Activated T-helper 2 cell treated with anti-CD3 and anti-CD28 coated beads, Interferon-gamma antibody, Interleukin-2, Interleukin-4, amounts not matched to agents 10 μg/mL and 5 μg/mL and 100 μg/mL, durations not matched to agents 14 hours and 24 hours and 36 hours (primary cell): ENCODE measurements around the gene DSCAML1. TPM values are rescaled to one million over a fixed set of nuclear protein-coding genes. Genes with fewer than 3 reads are reported as not detected.
"Not testable (repeated sequence)": the region's sequence is repeated elsewhere in the genome, so short reads cannot be mapped to it uniquely, and the experiment has no call there.

Experiments used
- DNase-seq: peaks from one replicate; pipeline ENCODE4 v3.0.0; 2021; ENCODE audit warnings: low spot score
- H3K27ac Mint-ChIP-seq: one replicate; pipeline ENCODE4 v1.8.0; 2021; ENCODE audit warnings: mixed read lengths
- H3K27me3 Mint-ChIP-seq: one replicate; pipeline ENCODE4 v1.8.0; 2021; ENCODE audit warnings: low read depth, mixed read lengths
- H3K36me3 Mint-ChIP-seq: one replicate; pipeline ENCODE4 v1.8.0; 2021; ENCODE audit warnings: low read depth, mixed read lengths
- H3K4me1 Mint-ChIP-seq: one replicate; pipeline ENCODE4 v1.8.0; 2021; ENCODE audit warnings: low read depth, mixed read lengths
- H3K4me3 Mint-ChIP-seq: one replicate; pipeline ENCODE4 v1.8.0; 2021; ENCODE audit warnings: low read depth, mild to moderate bottlenecking, moderate library complexity, mixed read lengths
- H3K9me3 Mint-ChIP-seq: one replicate; pipeline ENCODE4 v1.8.0; 2021; ENCODE audit warnings: mixed read lengths
- intact Hi-C: fragments of 100-400 bp; cut with micrococcal nuclease; formaldehyde crosslinking; loops from one replicate; pipeline ENCODE4 v1.15.1; 2023
- total RNA-seq: library from RNA; stranded (reverse); gene quantifications from 2 replicates; pipeline ENCODE4 v1.2.3, GENCODE V29; 2022

DSCAML1 gene
- total RNA-seq, 1 donor from 2014 or later = not detected

DNA sequence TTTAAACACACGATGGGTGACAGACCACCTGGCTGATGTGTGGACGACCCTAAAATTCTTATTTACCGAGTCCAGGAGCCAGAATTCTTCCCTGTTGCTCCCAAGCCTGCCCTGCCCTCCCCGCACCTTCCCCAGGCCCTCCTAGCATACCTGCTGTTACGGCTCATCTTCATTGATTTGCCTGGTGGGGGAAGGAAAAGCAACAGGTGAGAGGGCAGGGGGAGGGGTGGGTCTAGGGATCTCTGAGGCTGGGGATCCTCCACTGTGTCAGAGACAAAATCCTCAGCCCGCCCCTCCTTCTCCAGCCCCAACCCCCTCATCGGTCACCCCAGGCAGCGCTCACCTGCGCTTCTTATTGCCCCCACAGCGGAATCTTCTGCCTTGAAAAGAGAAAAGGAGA is 23.5 kb upstream of the DSCAML1 start:
- H3K4me3 Mint-ChIP-seq = no peak overlapping the region
- H3K27me3 Mint-ChIP-seq = no peaks in the 10 kb centered on the region
- H3K9me3 Mint-ChIP-seq = no peaks in the 10 kb centered on the region
- H3K27ac Mint-ChIP-seq = no peak overlapping the region
- no peaks in the 10 kb centered on the region for H3K36me3 Mint-ChIP-seq
- intact Hi-C loops = no loop called here
- H3K4me1 Mint-ChIP-seq = peaks cover 49% of the 10 kb centered on the region
- no peak for DNase-seq

DNA sequence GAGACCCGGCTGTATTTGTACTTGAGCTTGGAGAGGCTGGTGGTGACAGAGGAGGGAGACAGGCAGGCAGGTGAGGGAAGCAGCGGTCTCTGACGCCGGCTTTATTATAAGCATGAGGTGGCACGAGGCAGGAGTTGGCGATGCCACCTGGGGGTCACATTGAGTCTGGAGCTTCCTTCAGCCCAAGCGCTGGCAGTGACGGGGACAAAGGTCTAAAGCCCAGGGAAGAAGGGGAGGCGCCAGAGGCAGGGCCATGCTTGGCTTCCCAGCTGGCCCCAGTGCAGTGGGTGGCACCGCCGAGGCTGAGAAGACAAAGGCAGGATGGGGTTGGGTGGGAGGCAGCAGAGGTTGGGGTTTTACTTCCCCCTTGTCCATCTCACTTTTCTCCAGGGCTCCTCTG is 23.1 kb upstream of the DSCAML1 start:
- H3K4me3 Mint-ChIP-seq = no peak overlapping the region
- H3K36me3 Mint-ChIP-seq = no peaks in the 10 kb centered on the region
- peak overlapping the region; percentile 4 for H3K27ac Mint-ChIP-seq
- no peak for DNase-seq
- no peaks in the 10 kb centered on the region for H3K9me3 Mint-ChIP-seq
- H3K4me1 Mint-ChIP-seq = peaks cover 53% of the 10 kb centered on the region
- H3K27me3 Mint-ChIP-seq = no peaks in the 10 kb centered on the region
- intact Hi-C loops = no loop called here

DNA sequence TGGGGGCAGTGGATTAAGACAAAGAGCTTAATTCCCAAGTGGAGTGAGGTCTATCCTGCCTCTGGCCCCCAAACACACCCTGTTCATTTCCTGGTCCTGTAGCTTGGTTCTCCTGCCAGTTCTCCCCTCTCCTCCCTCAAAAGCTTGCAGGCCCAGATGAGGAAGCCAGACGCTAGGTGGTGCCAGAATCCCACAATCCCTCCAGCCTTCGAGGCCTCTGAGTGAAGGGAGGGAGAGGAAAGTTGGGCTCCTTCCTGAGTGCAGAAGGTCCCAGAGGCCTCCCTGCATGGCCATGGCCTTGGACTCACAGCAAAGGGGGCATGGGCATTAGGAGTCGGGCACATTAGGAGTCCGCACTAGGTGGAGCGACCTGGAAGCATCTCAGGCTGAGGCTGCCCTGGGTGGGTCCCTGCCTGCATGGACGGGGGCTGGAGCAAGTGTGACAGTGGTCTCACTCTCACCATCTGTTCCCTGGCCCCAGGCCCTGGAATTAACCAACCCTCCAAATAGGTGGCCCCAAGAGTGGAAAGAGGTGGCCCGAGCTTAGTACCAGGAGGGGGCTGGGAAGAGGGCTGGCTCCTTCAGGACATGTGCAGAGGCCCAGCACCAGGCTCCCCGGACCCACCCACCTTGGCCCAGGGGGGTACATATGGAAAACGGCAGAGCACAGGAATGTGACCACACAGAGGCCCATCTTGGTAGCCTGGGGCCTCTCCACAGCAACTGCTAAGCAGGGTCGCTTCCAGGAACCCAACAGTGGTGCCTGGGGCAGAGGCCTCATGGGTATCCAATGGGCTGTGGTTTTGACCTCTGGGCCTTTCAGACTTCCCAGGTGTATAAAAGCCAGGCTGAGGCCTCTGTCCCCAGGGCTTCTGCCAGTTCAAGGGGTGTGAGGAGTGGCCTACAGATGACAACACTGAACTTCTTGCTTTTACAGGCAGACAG is 22.4 kb upstream of the DSCAML1 start:
- no peak for DNase-seq
- no peaks in the 10 kb centered on the region for H3K27me3 Mint-ChIP-seq
- H3K4me3 Mint-ChIP-seq = no peak overlapping the region
- no peaks in the 10 kb centered on the region for H3K9me3 Mint-ChIP-seq
- peak overlapping the region; percentile 96 for H3K27ac Mint-ChIP-seq
- no peaks in the 10 kb centered on the region for H3K36me3 Mint-ChIP-seq
- intact Hi-C loops = loop anchor here (2.0 to 5.0 kb wide), 3 partner anchors 127 to 587 kb away; partner anchors contain the start of genes PCSK7 and RNF214
- peaks cover 57% of the 10 kb centered on the region for H3K4me1 Mint-ChIP-seq

DNA sequence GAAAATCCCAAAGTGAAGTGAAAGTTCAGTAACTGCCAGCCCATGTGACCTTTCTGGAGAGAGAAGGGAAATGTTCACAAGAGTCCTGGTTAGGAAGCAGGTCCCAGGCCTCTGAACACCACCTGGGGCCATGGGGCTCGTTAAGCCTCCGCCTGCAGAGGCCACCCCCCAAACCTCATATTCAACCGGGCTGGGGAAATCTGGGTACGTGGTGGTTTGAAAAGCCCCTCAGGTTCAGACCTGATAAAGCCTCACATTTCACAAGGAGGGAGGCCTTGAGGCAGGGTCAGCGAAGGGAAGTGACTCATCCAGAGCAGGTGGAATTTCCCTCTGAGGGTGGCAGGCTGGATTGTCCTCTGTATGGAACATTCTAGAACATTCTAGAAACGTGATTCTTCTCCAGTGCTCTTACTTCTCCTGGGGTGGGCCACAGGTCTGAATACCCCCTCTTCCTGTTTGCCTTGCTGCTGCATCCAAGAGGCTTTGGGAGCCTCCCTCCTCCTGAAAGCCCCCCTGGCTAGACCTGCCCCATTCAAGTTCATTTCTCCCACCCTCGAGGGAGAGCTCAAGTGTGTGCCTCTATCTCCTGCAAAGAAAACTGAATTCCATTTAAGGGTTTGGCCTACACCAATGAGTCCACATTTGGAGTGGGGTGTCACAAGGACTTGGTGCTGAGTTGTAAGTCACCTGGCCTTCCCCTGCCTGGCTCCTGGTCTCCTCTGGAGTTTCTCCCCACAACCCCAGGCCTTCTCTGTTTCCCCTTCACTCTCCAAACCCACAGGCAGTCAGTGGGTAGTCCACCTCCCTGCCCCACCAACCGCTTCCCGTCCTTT is 21.2 kb upstream of the DSCAML1 start:
- Mint-ChIP-seq H3K4me1 (peaks cover 59% of the 10 kb centered on the region), H3K27me3 (no peaks in the 10 kb centered on the region), H3K36me3 (no peaks in the 10 kb centered on the region), H3K27ac (peak overlapping the region; percentile 96), H3K9me3 (no peaks in the 10 kb centered on the region), H3K4me3 (no peak overlapping the region)
- intact Hi-C loops = loop anchor here (2.0 to 5.0 kb wide), 3 partner anchors 129 to 586 kb away; partner anchors contain the start of genes PCSK7 and RNF214
- DNase-seq = no peak

DNA sequence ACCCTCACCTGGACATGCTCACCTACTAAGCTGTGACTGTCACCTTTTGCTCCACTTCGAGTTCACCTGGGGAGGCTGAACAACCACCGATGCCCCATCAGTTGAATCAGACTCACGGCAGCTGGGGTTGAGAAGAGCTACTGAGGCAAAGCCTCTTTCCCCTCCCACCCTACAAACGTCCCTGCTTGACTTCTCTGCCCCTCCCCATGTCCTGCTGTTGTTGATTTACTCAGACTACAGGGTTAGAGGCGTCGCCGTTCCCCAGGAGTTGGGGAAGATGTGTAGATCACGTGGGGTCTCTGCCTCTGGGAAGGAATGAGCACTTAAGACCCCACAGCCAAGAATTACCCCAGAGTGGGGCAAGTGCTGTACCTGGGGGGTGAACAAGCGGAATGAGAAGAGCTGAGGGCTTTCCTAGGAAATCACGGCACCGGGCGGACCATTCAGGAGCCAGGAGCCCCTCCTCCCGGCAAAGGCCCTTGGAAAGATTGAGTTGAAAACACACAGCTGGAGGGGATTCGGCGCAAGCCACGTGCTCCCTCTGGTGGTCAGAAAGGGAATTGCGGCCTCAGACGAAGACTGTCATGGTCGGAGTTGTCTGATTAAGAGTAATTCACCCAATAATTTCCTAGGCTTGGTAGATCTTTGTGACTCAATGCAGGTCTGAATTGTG is 20.5 kb upstream of the DSCAML1 start:
- Mint-ChIP-seq H3K4me1 (peaks cover 56% of the 10 kb centered on the region), H3K27ac (peak overlapping the region; percentile 96), H3K9me3 (no peaks in the 10 kb centered on the region), H3K27me3 (no peaks in the 10 kb centered on the region), H3K36me3 (no peaks in the 10 kb centered on the region), H3K4me3 (peak overlapping the region; percentile 55)
- peak; percentile 78 for DNase-seq
- intact Hi-C loops = loop anchor here (1.0 to 5.0 kb wide), 4 partner anchors 8 to 585 kb away; partner anchors contain the start of genes PCSK7 and RNF214

DNA sequence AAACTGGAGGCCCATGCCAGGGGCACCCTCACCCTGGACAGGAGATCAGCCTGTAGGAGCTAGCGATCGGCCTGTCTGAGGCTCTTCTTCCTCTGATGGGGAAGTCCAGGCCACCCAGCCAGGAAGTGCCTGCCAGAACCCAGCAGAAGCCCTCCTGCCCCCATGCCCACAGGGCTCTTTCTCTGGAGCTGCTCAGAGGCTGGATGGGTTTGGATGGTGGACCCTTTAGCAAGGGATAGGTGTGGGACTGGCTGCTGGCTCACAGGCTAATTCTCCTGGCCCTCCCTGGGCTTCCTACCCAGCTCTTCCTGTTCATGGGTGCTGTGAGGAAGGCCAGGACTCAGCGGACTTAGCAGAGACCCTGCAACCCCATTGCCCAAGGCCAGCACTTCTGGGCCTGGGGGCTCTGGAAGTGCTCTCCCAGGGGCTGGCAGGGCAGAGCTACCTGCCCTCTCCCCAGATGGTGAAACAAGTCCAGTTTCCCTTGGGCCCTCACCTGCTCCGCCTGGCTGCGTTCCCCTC is 19.9 kb upstream of the DSCAML1 start:
- intact Hi-C loops = loop anchor here (1.0 to 5.0 kb wide), 3 partner anchors 8 to 585 kb away; partner anchors contain the start of genes PCSK7 and RNF214
- H3K4me1 Mint-ChIP-seq = peaks cover 55% of the 10 kb centered on the region
- peak overlapping the region; percentile 55 for H3K4me3 Mint-ChIP-seq
- H3K9me3 Mint-ChIP-seq = no peaks in the 10 kb centered on the region
- no peak for DNase-seq
- no peaks in the 10 kb centered on the region for H3K36me3 Mint-ChIP-seq
- no peaks in the 10 kb centered on the region for H3K27me3 Mint-ChIP-seq
- peak overlapping the region; percentile 96 for H3K27ac Mint-ChIP-seq

DNA sequence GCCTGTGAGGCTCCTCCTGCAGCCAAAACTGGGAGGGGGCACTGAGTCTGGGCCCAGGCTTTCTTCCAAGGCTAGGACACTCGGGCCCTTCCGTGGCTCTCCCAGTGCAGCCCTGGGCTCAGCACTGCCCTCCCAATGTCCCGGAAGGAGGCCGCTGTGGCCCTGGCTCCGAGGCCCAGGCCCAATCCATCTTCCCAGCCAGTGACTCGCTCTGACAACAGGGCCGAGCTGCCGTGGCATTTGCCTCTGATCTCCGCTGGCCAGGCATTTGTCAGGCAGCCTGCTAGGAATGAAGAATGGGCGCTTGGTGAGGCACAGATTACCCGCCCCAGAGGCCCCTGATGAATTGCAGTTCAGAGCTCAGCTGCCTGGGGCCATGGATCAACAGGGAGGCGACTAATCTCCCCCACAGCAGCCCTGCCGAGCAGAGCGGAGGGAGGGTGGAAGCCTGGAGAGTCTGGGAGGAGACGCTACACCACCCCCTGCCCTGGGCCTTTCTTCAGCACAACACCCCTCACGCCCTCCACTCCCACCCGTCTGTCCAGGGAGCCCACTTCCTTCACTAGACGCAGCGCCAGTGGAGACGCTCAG is 19.2 kb upstream of the DSCAML1 start:
- Mint-ChIP-seq H3K27me3 (peaks cover 2% of the 10 kb centered on the region), H3K9me3 (no peaks in the 10 kb centered on the region), H3K4me3 (peak overlapping the region; percentile 19), H3K36me3 (no peaks in the 10 kb centered on the region), H3K27ac (peak overlapping the region; percentile 89), H3K4me1 (peaks cover 53% of the 10 kb centered on the region)
- no peak for DNase-seq
- intact Hi-C loops = loop anchor here (5.0 kb wide), 2 partner anchors 389 to 584 kb away; partner anchors contain the start of genes PCSK7 and RNF214

DNA sequence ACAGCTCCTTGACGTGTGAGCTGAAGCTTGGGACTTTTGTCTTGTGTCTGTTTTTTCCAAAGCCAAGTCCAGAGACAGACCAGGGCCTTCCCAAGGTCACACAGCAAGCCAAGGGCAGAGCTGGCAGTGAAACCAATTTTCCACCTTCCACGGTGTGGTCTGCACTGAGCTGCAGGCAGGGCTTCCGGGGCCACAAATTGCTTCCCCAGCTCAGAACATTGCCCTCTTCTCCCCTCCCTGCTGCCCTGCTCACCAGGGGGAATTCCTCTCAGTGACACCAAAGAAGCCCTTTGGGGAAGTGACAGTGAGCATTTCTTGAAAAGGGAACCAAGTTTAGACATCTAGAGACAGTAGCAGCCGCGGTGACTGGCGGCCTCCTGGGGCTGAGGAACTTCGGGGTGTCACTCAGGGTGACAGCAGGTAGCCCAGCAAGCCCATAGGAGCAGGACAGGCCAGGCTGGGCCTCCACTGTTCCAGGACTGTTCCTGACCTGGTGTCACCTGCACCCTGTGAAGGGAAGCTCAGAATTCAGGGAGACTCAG is 18.3 kb upstream of the DSCAML1 start:
- H3K9me3 Mint-ChIP-seq = no peaks in the 10 kb centered on the region
- H3K4me1 Mint-ChIP-seq = peaks cover 54% of the 10 kb centered on the region
- H3K4me3 Mint-ChIP-seq = peak overlapping the region; percentile 45
- H3K27ac Mint-ChIP-seq = peak overlapping the region; percentile 94
- no peaks in the 10 kb centered on the region for H3K36me3 Mint-ChIP-seq
- peaks cover 3% of the 10 kb centered on the region for H3K27me3 Mint-ChIP-seq
- peak; percentile 60 for DNase-seq
- intact Hi-C loops = loop anchor here (1.0 to 5.0 kb wide), 3 partner anchors 187 to 583 kb away; partner anchors contain the start of genes PCSK7 and RNF214

DNA sequence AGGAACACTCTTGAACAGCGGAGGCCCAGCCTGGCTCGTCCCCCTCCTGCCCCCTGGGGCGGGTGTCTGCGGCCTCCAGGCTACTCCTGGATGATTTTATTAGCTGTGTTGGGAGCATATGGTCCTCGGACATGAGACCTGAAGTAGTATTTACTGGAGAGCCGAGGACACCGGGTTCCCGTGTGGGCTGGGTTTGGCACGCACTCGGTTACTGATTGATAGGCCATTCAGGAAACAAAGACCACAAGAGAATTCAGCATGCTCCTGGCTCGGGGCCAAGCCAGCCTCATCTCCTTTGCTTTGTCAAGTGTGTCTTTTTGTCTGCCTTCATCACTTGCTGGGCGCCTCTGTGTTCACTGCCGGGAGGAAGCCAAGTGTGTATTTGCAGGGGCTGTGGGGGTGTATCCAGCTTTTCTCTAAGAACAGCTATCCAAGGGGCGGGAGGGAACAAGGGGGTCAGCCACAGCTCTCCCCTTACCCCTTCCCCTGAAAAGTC is 17.8 kb upstream of the DSCAML1 start:
- no peaks in the 10 kb centered on the region for H3K36me3 Mint-ChIP-seq
- H3K9me3 Mint-ChIP-seq = no peaks in the 10 kb centered on the region
- peaks cover 53% of the 10 kb centered on the region for H3K4me1 Mint-ChIP-seq
- H3K27ac Mint-ChIP-seq = peak overlapping the region; percentile 94
- peak overlapping the region; percentile 45 for H3K4me3 Mint-ChIP-seq
- peaks cover 4% of the 10 kb centered on the region for H3K27me3 Mint-ChIP-seq
- peak; percentile 65 for DNase-seq
- intact Hi-C loops = loop anchor here (1.0 to 5.0 kb wide), 3 partner anchors 187 to 583 kb away; partner anchors contain the start of genes PCSK7 and RNF214

DNA sequence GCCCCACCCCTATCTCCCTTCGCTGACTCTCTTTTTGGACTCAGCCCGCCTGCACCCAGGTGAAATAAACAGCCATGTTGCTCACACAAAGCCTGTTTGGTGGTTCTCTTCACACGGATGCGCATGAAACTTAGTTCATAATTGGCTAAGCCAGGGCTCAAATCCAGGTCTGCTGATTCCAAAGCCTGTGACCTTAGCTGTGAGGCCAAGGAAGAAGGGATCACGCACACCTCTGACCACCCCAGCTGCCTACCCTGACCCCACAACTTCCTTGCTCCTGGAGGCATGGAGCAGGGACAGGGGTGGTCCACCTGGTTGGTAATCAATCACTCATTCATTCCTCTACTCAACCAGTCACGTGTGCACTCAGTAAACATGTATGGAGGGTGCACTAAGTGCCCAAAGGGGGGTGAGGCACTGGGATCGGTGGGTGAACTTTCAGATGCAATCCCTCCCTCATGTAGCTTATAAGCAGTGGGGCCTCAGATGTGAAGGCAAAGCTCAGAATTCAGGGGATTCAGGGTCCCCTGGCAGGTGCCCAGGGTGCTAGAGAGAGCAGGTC is 17.3 kb upstream of the DSCAML1 start:
- Mint-ChIP-seq H3K36me3 (no peaks in the 10 kb centered on the region), H3K27ac (peak overlapping the region; percentile 94), H3K4me3 (no peak overlapping the region), H3K27me3 (peaks cover 6% of the 10 kb centered on the region), H3K4me1 (peaks cover 55% of the 10 kb centered on the region), H3K9me3 (no peaks in the 10 kb centered on the region)
- no peak for DNase-seq
- intact Hi-C loops = no loop called here

DNA sequence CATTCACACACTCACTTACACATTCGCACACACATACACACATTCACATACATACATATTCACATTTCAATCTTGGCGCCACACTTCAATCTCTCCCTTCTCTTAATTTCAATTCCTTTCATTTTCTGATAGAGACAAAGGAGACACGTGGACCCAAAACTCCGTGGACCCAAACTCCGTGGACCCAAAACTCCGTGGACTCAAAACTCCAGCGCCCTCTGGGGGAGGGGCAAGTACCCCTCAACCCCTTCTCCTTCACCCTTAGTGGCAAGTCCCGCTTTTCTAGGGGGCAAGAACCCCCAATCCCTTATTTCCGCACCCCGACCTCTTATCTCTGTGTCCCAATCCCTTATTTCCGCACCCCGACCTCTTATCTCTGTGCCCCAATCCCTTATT is 13.0 kb upstream of the DSCAML1 start:
- H3K27ac Mint-ChIP-seq, H3K27me3 Mint-ChIP-seq, intact Hi-C loops, DNase-seq, H3K36me3 Mint-ChIP-seq, H3K9me3 Mint-ChIP-seq, H3K4me3 Mint-ChIP-seq: not testable (repeated sequence)
- H3K4me1 Mint-ChIP-seq = peaks cover 24% of the 10 kb centered on the region
